ENCODE measurements around the gene CDK5R1. TPM values are rescaled to one million over a fixed set of nuclear protein-coding genes. Genes with fewer than 3 reads are reported as not detected.

The CDK5R1 gene
- total RNA-seq, 1 experiment from 2014 or later: 9.9 TPM

DNA sequence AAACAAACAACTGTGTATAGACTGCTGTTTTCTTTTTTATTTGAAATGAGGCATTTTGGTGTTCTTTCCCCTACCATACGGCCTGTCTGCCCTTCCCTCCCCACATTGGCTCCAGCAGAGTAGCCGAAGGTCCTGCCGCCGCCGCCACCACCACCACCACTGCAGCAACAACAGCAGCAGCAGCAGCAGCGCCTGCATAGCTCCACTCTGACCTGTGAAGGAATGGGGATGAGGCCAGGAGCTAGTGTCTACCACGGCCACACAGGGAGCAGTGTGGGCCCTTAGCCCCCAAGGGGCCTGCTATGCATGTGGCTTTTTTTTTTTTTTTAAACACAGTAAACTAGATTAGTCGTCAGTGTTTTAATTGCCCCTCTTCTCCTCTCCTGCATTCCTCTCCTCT is 5.6 kb upstream of the CDK5R1 start:
- TF ChIP-seq NR2C2 (CRISPR knock-in tag; IDR thresholded peaks at IDR 0.05) (no peak), ZNF317 (CRISPR knock-in tag; IDR thresholded peaks at IDR 0.05; ENCODE audit: borderline replicate concordance, low read depth) (no peak), MAX (CRISPR knock-in tag; IDR thresholded peaks at IDR 0.05) (no peak), ZNF121 (CRISPR knock-in tag; IDR thresholded peaks at IDR 0.05) (no peak), ERG (CRISPR knock-in tag; IDR thresholded peaks at IDR 0.05) (no peak), ZNF532 (CRISPR knock-in tag; IDR thresholded peaks at IDR 0.05; ENCODE audit: borderline replicate concordance) (no peak), NR1H2 (CRISPR knock-in tag; IDR thresholded peaks at IDR 0.05) (no peak), TP53 (CRISPR knock-in tag; IDR thresholded peaks at IDR 0.05) (no peak), GTF2I (CRISPR knock-in tag; conservative IDR thresholded peaks at IDR 0.05) (no peak), ZNF416 (CRISPR knock-in tag; IDR thresholded peaks at IDR 0.05) (no peak), OVOL2 (CRISPR knock-in tag; IDR thresholded peaks at IDR 0.05; ENCODE audit: borderline replicate concordance) (no peak)
- TF ChIP-seq, protein P1, sequence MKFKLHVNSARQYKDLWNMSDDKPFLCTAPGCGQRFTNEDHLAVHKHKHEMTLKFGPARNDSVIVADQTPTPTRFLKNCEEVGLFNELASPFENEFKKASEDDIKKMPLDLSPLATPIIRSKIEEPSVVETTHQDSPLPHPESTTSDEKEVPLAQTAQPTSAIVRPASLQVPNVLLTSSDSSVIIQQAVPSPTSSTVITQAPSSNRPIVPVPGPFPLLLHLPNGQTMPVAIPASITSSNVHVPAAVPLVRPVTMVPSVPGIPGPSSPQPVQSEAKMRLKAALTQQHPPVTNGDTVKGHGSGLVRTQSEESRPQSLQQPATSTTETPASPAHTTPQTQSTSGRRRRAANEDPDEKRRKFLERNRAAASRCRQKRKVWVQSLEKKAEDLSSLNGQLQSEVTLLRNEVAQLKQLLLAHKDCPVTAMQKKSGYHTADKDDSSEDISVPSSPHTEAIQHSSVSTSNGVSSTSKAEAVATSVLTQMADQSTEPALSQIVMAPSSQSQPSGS (CRISPR knock-in tag; IDR thresholded peaks at IDR 0.05; ENCODE audit: borderline replicate concordance, low read depth): no peak
- TF ChIP-seq, protein P2, sequence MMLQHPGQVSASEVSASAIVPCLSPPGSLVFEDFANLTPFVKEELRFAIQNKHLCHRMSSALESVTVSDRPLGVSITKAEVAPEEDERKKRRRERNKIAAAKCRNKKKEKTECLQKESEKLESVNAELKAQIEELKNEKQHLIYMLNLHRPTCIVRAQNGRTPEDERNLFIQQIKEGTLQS (CRISPR knock-in tag; conservative IDR thresholded peaks at IDR 0.05): no peak
- TF ChIP-seq, protein P3, sequence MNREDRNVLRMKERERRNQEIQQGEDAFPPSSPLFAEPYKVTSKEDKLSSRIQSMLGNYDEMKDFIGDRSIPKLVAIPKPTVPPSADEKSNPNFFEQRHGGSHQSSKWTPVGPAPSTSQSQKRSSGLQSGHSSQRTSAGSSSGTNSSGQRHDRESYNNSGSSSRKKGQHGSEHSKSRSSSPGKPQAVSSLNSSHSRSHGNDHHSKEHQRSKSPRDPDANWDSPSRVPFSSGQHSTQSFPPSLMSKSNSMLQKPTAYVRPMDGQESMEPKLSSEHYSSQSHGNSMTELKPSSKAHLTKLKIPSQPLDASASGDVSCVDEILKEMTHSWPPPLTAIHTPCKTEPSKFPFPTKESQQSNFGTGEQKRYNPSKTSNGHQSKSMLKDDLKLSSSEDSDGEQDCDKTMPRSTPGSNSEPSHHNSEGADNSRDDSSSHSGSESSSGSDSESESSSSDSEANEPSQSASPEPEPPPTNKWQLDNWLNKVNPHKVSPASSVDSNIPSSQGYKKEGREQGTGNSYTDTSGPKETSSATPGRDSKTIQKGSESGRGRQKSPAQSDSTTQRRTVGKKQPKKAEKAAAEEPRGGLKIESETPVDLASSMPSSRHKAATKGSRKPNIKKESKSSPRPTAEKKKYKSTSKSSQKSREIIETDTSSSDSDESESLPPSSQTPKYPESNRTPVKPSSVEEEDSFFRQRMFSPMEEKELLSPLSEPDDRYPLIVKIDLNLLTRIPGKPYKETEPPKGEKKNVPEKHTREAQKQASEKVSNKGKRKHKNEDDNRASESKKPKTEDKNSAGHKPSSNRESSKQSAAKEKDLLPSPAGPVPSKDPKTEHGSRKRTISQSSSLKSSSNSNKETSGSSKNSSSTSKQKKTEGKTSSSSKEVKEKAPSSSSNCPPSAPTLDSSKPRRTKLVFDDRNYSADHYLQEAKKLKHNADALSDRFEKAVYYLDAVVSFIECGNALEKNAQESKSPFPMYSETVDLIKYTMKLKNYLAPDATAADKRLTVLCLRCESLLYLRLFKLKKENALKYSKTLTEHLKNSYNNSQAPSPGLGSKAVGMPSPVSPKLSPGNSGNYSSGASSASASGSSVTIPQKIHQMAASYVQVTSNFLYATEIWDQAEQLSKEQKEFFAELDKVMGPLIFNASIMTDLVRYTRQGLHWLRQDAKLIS (CRISPR knock-in tag; IDR thresholded peaks at IDR 0.05; ENCODE audit: borderline replicate concordance): no peak
- TF ChIP-seq, protein P4, sequence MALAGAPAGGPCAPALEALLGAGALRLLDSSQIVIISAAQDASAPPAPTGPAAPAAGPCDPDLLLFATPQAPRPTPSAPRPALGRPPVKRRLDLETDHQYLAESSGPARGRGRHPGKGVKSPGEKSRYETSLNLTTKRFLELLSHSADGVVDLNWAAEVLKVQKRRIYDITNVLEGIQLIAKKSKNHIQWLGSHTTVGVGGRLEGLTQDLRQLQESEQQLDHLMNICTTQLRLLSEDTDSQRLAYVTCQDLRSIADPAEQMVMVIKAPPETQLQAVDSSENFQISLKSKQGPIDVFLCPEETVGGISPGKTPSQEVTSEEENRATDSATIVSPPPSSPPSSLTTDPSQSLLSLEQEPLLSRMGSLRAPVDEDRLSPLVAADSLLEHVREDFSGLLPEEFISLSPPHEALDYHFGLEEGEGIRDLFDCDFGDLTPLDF (CRISPR knock-in tag; IDR thresholded peaks at IDR 0.05): no peak
- H3K4me1 Mint-ChIP-seq: peaks cover 37% of the 10 kb centered on the region
- CTCF ChIA-PET: interaction anchor here (0.6 kb wide), 2 partner anchors 122 to 138 kb away, joined by 3 read pairs; no protein-coding TSS in a partner anchor
- no peak for DNase-seq (ENCODE audit: low spot score)
- H3K36me3 Mint-ChIP-seq: peaks cover 52% of the 10 kb centered on the region
- POLR2A ChIA-PET: no interaction called here
- H3K27ac Mint-ChIP-seq: peak overlapping the region; percentile 82
- no peak overlapping the region for H3K4me3 Mint-ChIP-seq
- no peaks in the 10 kb centered on the region for H3K9me3 Mint-ChIP-seq
- no peaks in the 10 kb centered on the region for H3K27me3 Mint-ChIP-seq (ENCODE audit: low read depth)
- no peak for ATAC-seq
